GM10847 (cell line): ENCODE results near the gene CDK3.

Experiments used
- POLR2A ChIP-seq: IDR thresholded peaks from 2 replicates; pipeline ENCODE4 v1.6.1; 2011; ENCODE audit not compliant: insufficient read length; ENCODE audit errors: extremely low read depth

CDK3 gene

GRCh38 chr17:76005263-76006149 is 4.9 kb downstream of the CDK3 start:
- no peak for TF ChIP-seq POLR2A

- no peak for TF ChIP-seq POLR2A
Observed at GRCh38 chr17:76007131-76007849, 6.6 kb downstream of the CDK3 start.

- no peak for TF ChIP-seq POLR2A
Observed at GRCh38 chr17:76007850-76008165, 7.2 kb downstream of the CDK3 start.

GRCh38 chr17:76008208-76008607 is 7.6 kb downstream of the CDK3 start:
- no peak for TF ChIP-seq POLR2A

- TF ChIP-seq POLR2A = no peak
Observed at GRCh38 chr17:76008630-76009425, 8.2 kb downstream of the CDK3 start.

GRCh38 chr17:76009447-76009846 is 8.8 kb downstream of the CDK3 start:
- TF ChIP-seq POLR2A = no peak

- no peak for TF ChIP-seq POLR2A
Observed at GRCh38 chr17:76009969-76010661, 9.5 kb downstream of the CDK3 start.

- TF ChIP-seq POLR2A = no peak
Observed at GRCh38 chr17:76011951-76012350, 11.3 kb downstream of the CDK3 start.

GRCh38 chr17:76013377-76013932 is 12.8 kb downstream of the CDK3 start:
- no peak for TF ChIP-seq POLR2A

- no peak for TF ChIP-seq POLR2A
Observed at GRCh38 chr17:76014100-76014924, 13.7 kb downstream of the CDK3 start.

- TF ChIP-seq POLR2A = no peak
Observed at GRCh38 chr17:76014925-76015261, 14.2 kb downstream of the CDK3 start.

- TF ChIP-seq POLR2A = no peak
Observed at GRCh38 chr17:76017481-76018339, 17.1 kb downstream of the CDK3 start.

GRCh38 chr17:76018340-76018680 is 17.7 kb downstream of the CDK3 start:
- TF ChIP-seq POLR2A = no peak
